ENCODE results near the gene VMO1.

- no peak for TF ChIP-seq EP300 (IDR thresholded peaks at IDR 0.05)
- TF ChIP-seq, protein P1, sequence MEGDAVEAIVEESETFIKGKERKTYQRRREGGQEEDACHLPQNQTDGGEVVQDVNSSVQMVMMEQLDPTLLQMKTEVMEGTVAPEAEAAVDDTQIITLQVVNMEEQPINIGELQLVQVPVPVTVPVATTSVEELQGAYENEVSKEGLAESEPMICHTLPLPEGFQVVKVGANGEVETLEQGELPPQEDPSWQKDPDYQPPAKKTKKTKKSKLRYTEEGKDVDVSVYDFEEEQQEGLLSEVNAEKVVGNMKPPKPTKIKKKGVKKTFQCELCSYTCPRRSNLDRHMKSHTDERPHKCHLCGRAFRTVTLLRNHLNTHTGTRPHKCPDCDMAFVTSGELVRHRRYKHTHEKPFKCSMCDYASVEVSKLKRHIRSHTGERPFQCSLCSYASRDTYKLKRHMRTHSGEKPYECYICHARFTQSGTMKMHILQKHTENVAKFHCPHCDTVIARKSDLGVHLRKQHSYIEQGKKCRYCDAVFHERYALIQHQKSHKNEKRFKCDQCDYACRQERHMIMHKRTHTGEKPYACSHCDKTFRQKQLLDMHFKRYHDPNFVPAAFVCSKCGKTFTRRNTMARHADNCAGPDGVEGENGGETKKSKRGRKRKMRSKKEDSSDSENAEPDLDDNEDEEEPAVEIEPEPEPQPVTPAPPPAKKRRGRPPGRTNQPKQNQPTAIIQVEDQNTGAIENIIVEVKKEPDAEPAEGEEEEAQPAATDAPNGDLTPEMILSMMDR (IDR thresholded peaks at IDR 0.05): no peak
- TF ChIP-seq POLR2A (IDR thresholded peaks at IDR 0.05): no peak
Measured at GRCh38 chr17:4802228-4802627, 16.1 kb upstream of the VMO1 start, which contains the start of gene C17orf114.

All from tibial nerve (tissue), 4 donors.